ENCODE data around the gene STXBP1. TPM values are rescaled to one million over a fixed set of nuclear protein-coding genes. Genes with fewer than 3 reads are reported as not detected.

The STXBP1 gene
- total RNA-seq (10 to 100 TPM; 14.5 to 15.2 TPM), polyA plus RNA-seq (8.2 TPM)

DNA sequence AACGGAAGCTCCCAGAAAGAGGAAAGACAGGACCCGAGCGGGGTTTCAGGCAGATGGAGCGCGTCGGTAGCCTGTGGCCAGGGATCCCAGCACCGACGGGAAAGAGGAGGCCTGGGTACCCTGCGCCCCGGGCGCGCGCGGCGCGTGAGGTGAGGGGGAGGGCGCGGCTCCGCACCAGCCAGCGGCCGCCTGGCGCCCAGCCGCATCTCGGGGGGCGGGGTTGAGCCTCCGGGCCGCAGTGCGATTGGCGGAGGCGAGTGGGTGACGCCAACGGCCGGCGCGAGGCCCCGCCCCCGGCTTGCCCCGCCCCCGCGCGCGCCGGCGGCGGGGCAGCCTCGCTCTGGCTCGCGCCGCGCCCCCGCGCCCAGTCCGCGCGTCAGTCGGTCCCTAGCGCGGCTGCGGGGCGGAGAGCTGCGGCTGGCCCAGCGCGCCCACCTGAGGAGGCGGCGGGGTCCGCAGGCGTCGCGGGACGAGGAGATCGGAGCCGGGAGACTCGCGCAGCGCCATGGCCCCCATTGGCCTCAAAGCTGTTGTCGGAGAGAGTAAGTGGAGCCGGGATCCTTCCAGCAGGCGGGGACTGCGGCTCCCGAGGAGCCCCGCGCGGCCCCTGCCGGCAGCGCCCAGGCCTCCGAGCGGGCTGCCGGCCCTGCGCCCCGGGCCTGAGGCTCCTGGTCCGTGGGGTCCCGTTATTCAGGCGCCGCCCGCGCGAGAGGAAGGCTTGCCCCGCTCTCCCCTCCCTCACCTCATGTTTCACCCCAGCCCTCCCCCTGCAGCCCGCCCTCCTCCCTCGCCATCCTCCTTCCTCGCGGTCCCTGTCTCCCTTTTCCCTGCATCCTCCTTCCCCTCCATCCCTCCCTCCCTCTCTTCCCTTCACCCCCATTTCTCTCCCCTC is at the start of gene STXBP1:
Gene STXBP1 (plus strand): TSS at position 379 of the 892 bp plus-strand sequence. CDS start 127 bp downstream, at position 506.
- H3K9me3 Mint-ChIP-seq, result no peaks in the 10 kb centered on the region
- ChIA-PET CTCF (interaction anchor here (1.2 to 2.1 kb wide), 3 partner anchors 87 to 123 kb away, joined by 4 to 7 read pairs (median 6); partner anchors contain the start of genes PTRH1, TOR2A and TTC16), POLR2A (no interaction called here)
- peaks cover 15 to 38% of the 10 kb centered on the region in 2 donors for H3K27me3 Mint-ChIP-seq
- H3K4me1 Mint-ChIP-seq, result peaks cover 29 to 38% (median 37%) of the 10 kb centered on the region in 3 donors
- Histone ChIP-seq H3K36me3 (ENCODE audit: insufficient read depth, low read length) (no peaks in the 10 kb centered on the region), H3K27me3 (ENCODE audit: insufficient read depth, low read length, poor library complexity, severe bottlenecking) (peaks cover 3% of the 10 kb centered on the region), H3K9me3 (ENCODE audit: low read length) (no peaks in the 10 kb centered on the region), H3K4me3 (ENCODE audit: low read length) (peak within 1 kb of the TSS; percentile 78), H3K27ac (ENCODE audit: low read depth, low read length) (peak within 1 kb of the TSS; percentile 45), H3K4me1 (ENCODE audit: insufficient read depth, low read length) (peaks cover 20% of the 10 kb centered on the region)
- peaks cover 0 to 2% (median 0%) of the 10 kb centered on the region in 3 donors for H3K36me3 Mint-ChIP-seq
- H3K27ac Mint-ChIP-seq, result peak within 1 kb of the TSS; percentile 4 to 93 (median 84)
- peak; percentile 84 to 88 (median 85) for DNase-seq
- peak within 1 kb of the TSS; percentile 90 to 95 (median 92) for H3K4me3 Mint-ChIP-seq

- Mint-ChIP-seq H3K27ac (peak overlapping the region in 3 of 8 donors; percentile 29 to 36 (median 29)), H3K4me1 (peaks cover 29 to 51% (median 34%) of the 10 kb centered on the region in 3 donors)
- CTCF ChIA-PET, result interaction anchor here (0.9 kb wide), 1 partner anchor 17 kb away, joined by 3 read pairs; no protein-coding TSS in a partner anchor
Measured at GRCh38 chr9:127562279-127562796, 49.7 kb upstream of the STXBP1 start.

GRCh38 chr9:127562841-127563401 is 49.2 kb upstream of the STXBP1 start:
- ChIA-PET POLR2A (no interaction called here), CTCF (no interaction called here)
- H3K4me3 Mint-ChIP-seq, result peak overlapping the region in 1 of 7 donors; percentile 73
- Histone ChIP-seq H3K27ac (ENCODE audit: low read depth, low read length) (no peak overlapping the region), H3K36me3 (ENCODE audit: insufficient read depth, low read length) (no peaks in the 10 kb centered on the region), H3K4me1 (ENCODE audit: insufficient read depth, low read length) (peaks cover 18% of the 10 kb centered on the region), H3K27me3 (ENCODE audit: insufficient read depth, low read length, poor library complexity, severe bottlenecking) (no peaks in the 10 kb centered on the region), H3K9me3 (ENCODE audit: low read length) (no peaks in the 10 kb centered on the region), H3K4me3 (ENCODE audit: low read length) (no peak overlapping the region)
- H3K27me3 Mint-ChIP-seq, result no peaks in the 10 kb centered on the region
- peak overlapping the region in 4 of 8 donors; percentile 29 to 86 (median 54) for H3K27ac Mint-ChIP-seq
- no peak for DNase-seq
- H3K4me1 Mint-ChIP-seq, result peaks cover 31 to 51% (median 38%) of the 10 kb centered on the region in 3 donors
- no peaks in the 10 kb centered on the region for H3K9me3 Mint-ChIP-seq
- peaks cover 0 to 2% (median 1%) of the 10 kb centered on the region in 3 donors for H3K36me3 Mint-ChIP-seq

More at GRCh38 chr9:127562279-127562796, 49.7 kb upstream of the STXBP1 start:
- DNase-seq, result no peak
- peaks cover 23% of the 10 kb centered on the region for H3K4me1 ChIP-seq (ENCODE audit: insufficient read depth, low read length)
- Mint-ChIP-seq H3K27me3 (no peaks in the 10 kb centered on the region), H3K4me3 (peak overlapping the region in 2 of 7 donors; percentile 26 to 73), H3K9me3 (no peaks in the 10 kb centered on the region), H3K36me3 (peaks cover 0 to 2% (median 1%) of the 10 kb centered on the region in 3 donors)
- H3K27ac ChIP-seq (ENCODE audit: low read depth, low read length), result no peak overlapping the region
- no peaks in the 10 kb centered on the region for H3K36me3 ChIP-seq (ENCODE audit: insufficient read depth, low read length)
- POLR2A ChIA-PET, result interaction anchor here (0.5 kb wide), 1 partner anchor 339 kb away, joined by 6 read pairs; no protein-coding TSS in a partner anchor
- H3K27me3 ChIP-seq (ENCODE audit: insufficient read depth, low read length, poor library complexity, severe bottlenecking), result no peaks in the 10 kb centered on the region
- no peak overlapping the region for H3K4me3 ChIP-seq (ENCODE audit: low read length)
- no peaks in the 10 kb centered on the region for H3K9me3 ChIP-seq (ENCODE audit: low read length)

DNA sequence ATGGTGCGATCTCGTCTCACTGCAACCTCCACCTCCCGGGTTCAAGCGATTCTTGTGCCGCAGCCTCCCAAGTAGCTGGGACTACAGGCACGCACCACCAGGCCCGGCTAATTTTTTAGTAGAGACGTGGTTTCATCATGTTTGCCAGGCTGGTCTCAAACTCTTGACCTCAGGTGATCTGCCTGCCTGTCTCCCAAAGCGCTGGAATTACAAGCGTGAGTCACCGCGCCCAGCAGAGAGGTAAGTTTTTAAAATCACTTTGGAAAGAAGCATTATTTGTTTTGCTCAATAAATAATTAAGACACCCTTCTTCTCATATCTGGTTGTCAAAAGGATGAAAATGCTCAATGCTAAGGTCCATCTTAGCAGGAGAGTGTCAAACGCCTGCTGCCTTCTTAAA is 48.5 kb upstream of the STXBP1 start:
- Mint-ChIP-seq H3K4me3 (peak overlapping the region in 1 of 7 donors; percentile 46), H3K27me3 (no peaks in the 10 kb centered on the region), H3K9me3 (no peaks in the 10 kb centered on the region), H3K4me1 (peaks cover 25 to 47% (median 32%) of the 10 kb centered on the region in 3 donors), H3K27ac (peak overlapping the region in 1 of 8 donors; percentile 32), H3K36me3 (peaks cover 0 to 2% (median 1%) of the 10 kb centered on the region in 3 donors)
- H3K9me3 ChIP-seq (ENCODE audit: low read length), result no peaks in the 10 kb centered on the region
- H3K36me3 ChIP-seq (ENCODE audit: insufficient read depth, low read length), result no peaks in the 10 kb centered on the region
- POLR2A ChIA-PET, result interaction anchor here (0.7 kb wide), 1 partner anchor 274 kb away, joined by 3 read pairs; no protein-coding TSS in a partner anchor
- no peak overlapping the region for H3K27ac ChIP-seq (ENCODE audit: low read depth, low read length)
- H3K4me3 ChIP-seq (ENCODE audit: low read length), result no peak overlapping the region
- H3K4me1 ChIP-seq (ENCODE audit: insufficient read depth, low read length), result peaks cover 15% of the 10 kb centered on the region
- CTCF ChIA-PET, result interaction anchor here (2.4 kb wide), 1 partner anchor 22 kb away, joined by 5 read pairs; no protein-coding TSS in a partner anchor
- no peaks in the 10 kb centered on the region for H3K27me3 ChIP-seq (ENCODE audit: insufficient read depth, low read length, poor library complexity, severe bottlenecking)
- no peak for DNase-seq

- peak overlapping the region in 2 of 7 donors; percentile 40 to 78 for H3K4me3 Mint-ChIP-seq
- H3K9me3 Mint-ChIP-seq, result no peaks in the 10 kb centered on the region
- no peaks in the 10 kb centered on the region for H3K27me3 ChIP-seq (ENCODE audit: insufficient read depth, low read length, poor library complexity, severe bottlenecking)
- H3K9me3 ChIP-seq (ENCODE audit: low read length), result no peaks in the 10 kb centered on the region
- DNase-seq, result no peak
- H3K4me1 Mint-ChIP-seq, result peaks cover 27 to 45% (median 32%) of the 10 kb centered on the region in 3 donors
- H3K36me3 ChIP-seq (ENCODE audit: insufficient read depth, low read length), result no peaks in the 10 kb centered on the region
- no peak overlapping the region for H3K27ac ChIP-seq (ENCODE audit: low read depth, low read length)
- peaks cover 15% of the 10 kb centered on the region for H3K4me1 ChIP-seq (ENCODE audit: insufficient read depth, low read length)
- H3K4me3 ChIP-seq (ENCODE audit: low read length), result no peak overlapping the region
- POLR2A ChIA-PET, result no interaction called here
- H3K27me3 Mint-ChIP-seq, result no peaks in the 10 kb centered on the region
- CTCF ChIA-PET, result interaction anchor here (2.4 kb wide), 1 partner anchor 20 kb away, joined by 5 read pairs; no protein-coding TSS in a partner anchor
- H3K27ac Mint-ChIP-seq, result no peak overlapping the region
- peaks cover 0 to 2% (median 1%) of the 10 kb centered on the region in 3 donors for H3K36me3 Mint-ChIP-seq
Measured at GRCh38 chr9:127565231-127565630, 46.8 kb upstream of the STXBP1 start.

DNA sequence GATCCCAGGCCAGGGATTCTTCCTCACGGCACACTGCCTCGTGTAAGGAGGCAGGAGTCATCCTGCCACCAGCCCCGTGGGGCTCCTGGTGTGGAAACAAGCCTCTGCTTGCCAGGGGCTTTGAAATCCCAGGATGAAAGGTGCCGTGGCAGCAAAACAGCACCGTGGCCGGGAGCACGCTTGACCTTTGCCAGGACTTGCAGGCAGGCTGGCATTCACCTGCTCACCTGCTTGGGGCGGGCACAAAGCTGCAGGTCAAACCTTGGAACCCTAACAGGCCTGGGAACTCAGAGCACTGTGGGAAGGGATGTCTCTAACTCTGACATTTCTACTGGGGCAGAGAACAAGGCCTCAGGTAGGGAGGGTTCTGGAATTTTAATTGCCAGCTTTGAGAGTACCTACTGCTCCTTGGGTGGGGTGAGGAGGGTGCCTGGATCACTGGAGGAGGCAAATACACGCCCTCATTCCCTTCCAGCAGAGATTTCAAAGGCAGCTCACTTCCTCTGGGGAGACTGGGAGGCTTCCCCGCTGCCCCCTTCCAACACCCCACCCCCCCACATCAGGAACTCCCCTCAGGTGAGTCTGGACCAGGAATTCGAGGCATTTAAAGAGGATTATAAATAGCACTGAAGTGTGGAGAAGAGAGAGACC is 45.6 kb upstream of the STXBP1 start:
- peak overlapping the region in 4 of 8 donors; percentile 11 to 88 (median 50) for H3K27ac Mint-ChIP-seq
- ChIA-PET CTCF (no interaction called here), POLR2A (no interaction called here)
- no peaks in the 10 kb centered on the region for H3K9me3 Mint-ChIP-seq
- Histone ChIP-seq H3K27ac (ENCODE audit: low read depth, low read length) (no peak overlapping the region), H3K9me3 (ENCODE audit: low read length) (no peaks in the 10 kb centered on the region), H3K36me3 (ENCODE audit: insufficient read depth, low read length) (no peaks in the 10 kb centered on the region), H3K27me3 (ENCODE audit: insufficient read depth, low read length, poor library complexity, severe bottlenecking) (no peaks in the 10 kb centered on the region), H3K4me3 (ENCODE audit: low read length) (no peak overlapping the region), H3K4me1 (ENCODE audit: insufficient read depth, low read length) (peaks cover 22% of the 10 kb centered on the region)
- peaks cover 0 to 2% (median 1%) of the 10 kb centered on the region in 3 donors for H3K36me3 Mint-ChIP-seq
- H3K4me1 Mint-ChIP-seq, result peaks cover 26 to 38% (median 30%) of the 10 kb centered on the region in 3 donors
- no peaks in the 10 kb centered on the region for H3K27me3 Mint-ChIP-seq
- no peak for DNase-seq
- H3K4me3 Mint-ChIP-seq, result peak overlapping the region in 3 of 7 donors; percentile 19 to 89 (median 44)

GRCh38 chr9:127567035-127567729 is 44.9 kb upstream of the STXBP1 start:
- peak overlapping the region; percentile 30 to 88 (median 52) for H3K27ac Mint-ChIP-seq
- no peaks in the 10 kb centered on the region for H3K27me3 ChIP-seq (ENCODE audit: insufficient read depth, low read length, poor library complexity, severe bottlenecking)
- CTCF ChIA-PET, result interaction anchor here (1.2 kb wide), 1 partner anchor 42 kb away, joined by 3 read pairs; no protein-coding TSS in a partner anchor
- peaks cover 19% of the 10 kb centered on the region for H3K4me1 ChIP-seq (ENCODE audit: insufficient read depth, low read length)
- H3K36me3 ChIP-seq (ENCODE audit: insufficient read depth, low read length), result no peaks in the 10 kb centered on the region
- peak overlapping the region; percentile 55 to 89 (median 81) for H3K4me3 Mint-ChIP-seq
- peaks cover 0 to 2% (median 1%) of the 10 kb centered on the region in 3 donors for H3K36me3 Mint-ChIP-seq
- no peak for DNase-seq
- POLR2A ChIA-PET, result interaction anchor here (1.3 kb wide), 1 partner anchor 11 kb away, joined by 6 read pairs; no protein-coding TSS in a partner anchor
- H3K4me1 Mint-ChIP-seq, result peaks cover 24 to 31% (median 25%) of the 10 kb centered on the region in 3 donors
- peak overlapping the region; percentile 73 for H3K27ac ChIP-seq (ENCODE audit: low read depth, low read length)
- no peaks in the 10 kb centered on the region for H3K9me3 Mint-ChIP-seq
- H3K9me3 ChIP-seq (ENCODE audit: low read length), result no peaks in the 10 kb centered on the region
- H3K4me3 ChIP-seq (ENCODE audit: low read length), result peak overlapping the region; percentile 15
- H3K27me3 Mint-ChIP-seq, result no peaks in the 10 kb centered on the region

Data from CD8-positive, alpha-beta memory T cell (primary cell).